Islet precursor cell (in vitro differentiated cells): ENCODE data around the gene HDGFL2.

Experiments
- DNase-seq: peaks from one replicate; pipeline ENCODE4 v3.0.0-alpha.2; 2018

Gene HDGFL2

DNA sequence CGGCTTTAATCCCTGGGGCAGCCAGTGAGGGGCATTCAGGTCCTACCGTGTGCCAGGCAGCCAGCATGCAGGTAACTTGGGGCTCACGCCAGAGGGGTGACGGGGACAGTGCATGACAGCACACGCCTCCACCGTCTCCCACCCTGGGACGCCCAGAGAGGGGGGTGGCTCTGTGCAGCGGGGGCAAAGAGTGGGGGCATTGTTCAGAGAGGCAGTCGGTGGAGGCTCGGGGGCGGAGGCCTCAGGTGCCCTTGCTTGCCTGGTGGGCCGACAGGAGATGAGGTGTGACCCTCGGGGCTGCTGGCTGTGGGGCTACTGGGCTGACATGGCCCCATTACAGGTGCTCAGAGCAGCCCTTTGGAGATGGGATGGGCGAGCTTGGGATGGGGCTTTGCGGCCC is 27.8 kb downstream of the HDGFL2 start:
- no peak for DNase-seq

DNA sequence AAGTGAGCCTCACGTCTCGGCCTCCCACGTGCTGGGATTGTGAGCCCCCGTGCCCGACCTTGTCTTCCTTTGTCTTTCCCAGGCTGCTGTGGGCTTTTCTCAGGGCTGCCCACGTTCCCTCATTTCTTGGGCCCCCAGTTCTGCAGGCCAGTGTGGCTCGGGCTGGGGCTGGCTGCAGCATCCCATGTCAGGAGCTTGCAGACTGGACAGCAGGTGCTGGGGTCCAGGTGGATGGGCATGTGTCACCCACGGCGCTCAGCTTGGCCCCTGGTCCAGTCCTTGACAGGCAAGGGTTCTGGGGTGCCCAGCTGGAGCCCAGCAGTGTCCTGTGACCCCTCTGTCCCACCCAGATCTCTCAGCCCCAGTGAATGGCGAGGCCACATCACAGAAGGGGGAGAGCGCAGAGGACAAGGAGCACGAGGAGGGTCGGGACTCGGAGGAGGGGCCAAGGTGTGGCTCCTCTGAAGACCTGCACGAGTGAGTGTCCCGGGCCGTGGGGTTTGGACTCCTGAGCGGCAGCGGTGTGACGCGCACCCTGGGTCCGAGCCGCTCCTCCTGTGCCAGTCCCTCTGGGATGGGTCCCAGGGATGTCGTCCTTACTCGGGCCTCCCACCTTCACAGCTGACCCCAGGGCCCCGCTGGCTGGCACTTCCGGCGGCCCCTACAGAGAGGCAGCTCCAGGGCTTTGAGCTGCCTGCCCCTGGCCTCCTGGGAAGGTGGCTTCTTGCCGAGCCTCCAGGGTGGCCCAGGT is 28.9 kb downstream of the HDGFL2 start:
- DNase-seq = no peak

- DNase-seq = no peak
These were observed 29.6 kb downstream of the HDGFL2 start for GRCh38 chr19:4501691-4502090.

GRCh38 chr19:4502282-4503131 is 30.4 kb downstream of the HDGFL2 start:
- DNase-seq = no peak

GRCh38 chr19:4503132-4503824 is 31.2 kb downstream of the HDGFL2 start:
- no peak for DNase-seq

- DNase-seq = no peak
These were observed 31.7 kb downstream of the HDGFL2 start for GRCh38 chr19:4503825-4504170.

DNA sequence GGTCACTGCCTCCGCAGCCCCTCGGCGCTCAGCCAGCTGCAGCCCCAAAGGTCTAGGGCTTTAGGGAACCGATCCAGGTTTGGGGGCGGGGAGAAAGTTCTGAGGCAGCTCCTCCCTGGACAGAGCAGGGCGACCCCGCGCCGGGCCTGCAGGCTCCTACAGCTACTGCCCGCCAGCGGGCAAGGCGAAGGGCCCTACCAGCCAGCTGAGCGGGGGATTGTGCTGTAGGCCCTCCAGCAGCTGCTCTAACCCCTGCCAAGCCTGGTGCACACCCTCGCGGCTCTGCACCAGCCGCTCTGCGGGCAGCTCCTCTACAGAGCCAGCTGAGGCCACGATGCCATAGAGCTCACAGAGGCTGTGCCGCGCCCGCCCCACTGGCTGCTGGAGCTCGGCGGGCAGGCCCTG is 32.2 kb downstream of the HDGFL2 start:
- no peak for DNase-seq

- DNase-seq = no peak
These were observed 32.9 kb downstream of the HDGFL2 start for GRCh38 chr19:4504891-4505569.

DNA sequence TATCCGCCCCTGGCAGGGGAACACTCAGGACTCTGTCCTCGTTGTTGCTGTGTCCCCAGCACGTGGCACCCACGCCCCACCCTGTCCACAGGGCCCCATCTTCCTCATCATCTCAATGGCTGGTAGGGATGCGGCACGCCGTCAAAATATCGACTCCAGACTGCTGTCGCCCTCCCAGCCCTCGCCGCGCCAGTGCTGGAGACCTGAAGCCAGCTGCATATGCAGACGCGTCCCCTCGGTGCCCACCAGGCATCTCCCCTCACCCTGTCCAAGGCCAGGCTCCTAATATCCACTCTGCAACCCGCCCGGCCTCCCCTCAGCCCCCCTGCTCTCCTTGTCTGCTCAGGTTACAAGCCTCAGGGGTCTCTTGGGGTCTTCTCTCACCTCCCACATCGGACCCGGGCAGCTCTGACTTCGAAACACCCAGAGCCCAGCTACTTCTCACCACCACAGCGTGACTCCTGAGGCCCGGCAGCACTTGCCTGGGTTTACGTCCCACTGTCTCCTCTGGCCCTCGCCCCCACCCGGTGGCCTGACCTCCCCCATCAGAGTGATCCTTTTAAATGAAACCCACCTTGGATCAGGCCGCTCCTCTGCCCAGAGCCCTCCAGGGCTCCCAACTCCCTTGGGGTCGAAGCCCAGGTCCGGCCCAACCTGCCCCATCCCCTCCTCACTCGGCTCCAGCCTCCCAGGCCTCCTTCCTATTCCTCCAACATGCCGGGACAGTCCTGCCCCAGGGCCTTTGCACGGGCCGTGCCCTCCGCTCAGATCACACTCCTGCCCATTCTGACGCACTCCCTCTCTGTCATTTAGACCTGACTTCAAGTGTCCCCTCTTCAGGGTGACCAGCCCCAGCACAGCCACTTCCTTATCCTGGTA is 33.7 kb downstream of the HDGFL2 start:
- no peak for DNase-seq

GRCh38 chr19:4506449-4507149 is 34.5 kb downstream of the HDGFL2 start:
- peak; percentile 77 for DNase-seq

- no peak for DNase-seq
These were observed 35.0 kb downstream of the HDGFL2 start for GRCh38 chr19:4507150-4507452.

DNA sequence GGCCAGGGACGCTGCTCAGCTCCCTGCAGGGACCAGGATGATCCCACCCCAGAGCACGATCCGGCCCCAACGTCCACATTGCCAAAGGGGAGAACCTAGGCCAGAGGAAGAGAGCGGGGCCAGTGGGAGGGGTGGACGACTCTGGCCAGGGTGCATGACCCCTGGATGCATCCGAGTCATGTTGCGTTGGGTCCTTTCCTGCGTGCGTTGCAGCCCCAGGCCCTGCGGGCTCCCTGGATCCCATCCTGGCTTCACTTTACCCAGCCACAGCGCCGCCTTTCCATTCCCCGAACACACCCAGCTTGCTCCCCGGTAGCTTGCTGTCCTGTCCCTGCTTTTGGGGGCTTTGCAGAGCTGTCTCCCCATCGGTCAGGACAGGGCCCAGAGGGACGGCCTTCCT is 35.7 kb downstream of the HDGFL2 start:
- DNase-seq = no peak

- DNase-seq = no peak
These were observed 36.6 kb downstream of the HDGFL2 start for GRCh38 chr19:4508698-4509097.

DNA sequence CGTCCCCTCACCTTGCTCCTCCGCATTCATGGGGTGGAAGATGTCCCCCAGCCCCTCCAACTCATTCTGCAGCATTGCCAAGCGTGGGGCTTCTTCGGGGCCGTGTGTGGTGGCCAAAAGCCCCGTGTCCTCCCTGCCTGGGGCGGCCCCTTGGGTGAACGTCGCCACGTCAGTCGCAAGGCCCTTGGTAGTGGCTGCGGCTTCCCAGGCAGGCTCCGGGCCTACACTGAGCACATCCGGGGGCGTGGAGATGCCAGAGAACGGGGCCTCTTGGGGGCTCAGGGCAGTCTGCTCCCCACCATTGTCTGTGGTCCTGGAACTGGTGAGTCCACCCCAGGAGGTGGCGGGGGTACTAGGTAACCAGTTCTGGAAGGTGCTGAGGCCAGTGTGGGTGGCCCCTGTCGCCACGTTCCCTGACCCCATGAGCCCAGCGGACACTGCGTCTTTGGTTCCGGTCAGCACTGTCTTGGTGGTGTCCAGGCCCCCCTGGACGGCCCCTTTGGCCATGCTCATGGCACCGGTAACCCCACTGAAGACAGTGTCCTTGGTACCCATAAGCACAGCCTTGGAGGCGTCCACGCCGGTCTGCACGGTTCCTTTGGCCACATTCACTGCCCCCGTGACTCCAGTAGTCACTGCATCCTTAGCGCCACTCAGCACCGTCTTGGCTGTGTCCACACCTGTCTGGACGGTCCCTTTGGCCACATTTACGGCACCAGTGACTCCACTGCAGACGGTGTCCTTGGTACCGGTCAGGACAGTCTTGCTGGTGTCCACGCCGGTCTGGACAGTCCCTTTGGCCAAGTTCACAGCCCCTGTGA is 38.5 kb downstream of the HDGFL2 start:
- no peak for DNase-seq

- DNase-seq = no peak
These were observed 39.4 kb downstream of the HDGFL2 start for GRCh38 chr19:4511300-4512054.

- no peak for DNase-seq
These were observed 40.0 kb downstream of the HDGFL2 start for GRCh38 chr19:4512070-4512469.

- no peak for DNase-seq
These were observed 41.2 kb downstream of the HDGFL2 start for GRCh38 chr19:4513248-4513647.

- no peak for DNase-seq
These were observed 43.6 kb downstream of the HDGFL2 start for GRCh38 chr19:4515732-4516131.

GRCh38 chr19:4516199-4516938 is 44.3 kb downstream of the HDGFL2 start:
- no peak for DNase-seq
